Nasal cavity respiratory epithelium epithelial cell of viscerocranial mucosa (primary cell): Measurements from ENCODE around the gene HOXA3. TPM values are rescaled to one million over a fixed set of nuclear protein-coding genes. Genes with fewer than 3 reads are reported as not detected.

Source experiments
- total RNA-seq: library from RNA; depleted of rRNA; stranded (reverse); fragments of >200 nt; gene quantifications from 2 replicates; pipeline ENCODE4 v1.2.3, GENCODE V29; 2014

Gene HOXA3
- total RNA-seq: not detected in 2 replicates

DNA sequence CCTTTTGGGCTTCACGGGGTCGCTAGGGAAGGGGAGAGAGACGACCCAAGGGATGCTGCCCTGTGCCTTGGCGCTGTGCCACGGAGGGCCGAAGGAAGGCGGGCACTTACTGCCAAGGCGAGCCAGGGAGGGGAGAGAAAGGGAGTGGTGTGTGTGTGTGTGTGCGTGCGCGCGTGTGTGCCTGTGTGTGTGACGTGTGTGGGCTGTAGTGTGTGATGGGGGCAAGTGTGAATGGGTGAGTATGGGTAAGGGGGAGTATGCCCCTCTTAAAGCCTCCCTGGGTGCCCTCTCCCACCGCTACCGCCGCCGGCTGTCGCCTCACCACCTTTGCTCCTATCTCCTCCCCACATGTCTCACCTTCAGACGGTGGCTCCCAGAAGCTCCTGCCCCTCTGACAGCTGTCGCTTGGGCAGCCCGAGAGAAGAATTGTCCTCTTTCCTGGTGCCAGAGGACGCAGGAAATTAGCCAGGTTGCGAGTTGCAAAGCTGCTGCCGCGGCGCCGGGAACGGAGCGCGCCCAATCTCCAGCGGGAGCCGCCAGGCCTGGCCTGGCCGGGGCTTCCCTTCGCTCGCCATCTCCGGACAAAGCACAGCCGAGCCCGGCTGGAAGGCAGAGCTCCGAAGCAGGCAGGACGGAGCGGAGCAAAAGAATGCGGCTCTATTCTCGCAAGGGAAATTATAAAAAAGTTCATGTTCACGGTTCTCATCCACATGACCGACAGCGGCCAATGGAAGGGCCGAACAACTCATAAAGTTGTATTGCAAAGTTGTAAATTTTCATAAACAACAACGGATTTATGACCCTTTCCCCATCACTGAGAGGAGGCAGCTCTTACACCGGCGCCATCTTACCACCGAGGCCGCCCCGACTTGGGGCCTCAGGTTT lies at the start of gene HOXA3:
Gene HOXA3 (minus strand): TSS at position 653 of the 885 bp plus-strand sequence. CDS start 41,943 bp downstream, outside the sequence.

DNA sequence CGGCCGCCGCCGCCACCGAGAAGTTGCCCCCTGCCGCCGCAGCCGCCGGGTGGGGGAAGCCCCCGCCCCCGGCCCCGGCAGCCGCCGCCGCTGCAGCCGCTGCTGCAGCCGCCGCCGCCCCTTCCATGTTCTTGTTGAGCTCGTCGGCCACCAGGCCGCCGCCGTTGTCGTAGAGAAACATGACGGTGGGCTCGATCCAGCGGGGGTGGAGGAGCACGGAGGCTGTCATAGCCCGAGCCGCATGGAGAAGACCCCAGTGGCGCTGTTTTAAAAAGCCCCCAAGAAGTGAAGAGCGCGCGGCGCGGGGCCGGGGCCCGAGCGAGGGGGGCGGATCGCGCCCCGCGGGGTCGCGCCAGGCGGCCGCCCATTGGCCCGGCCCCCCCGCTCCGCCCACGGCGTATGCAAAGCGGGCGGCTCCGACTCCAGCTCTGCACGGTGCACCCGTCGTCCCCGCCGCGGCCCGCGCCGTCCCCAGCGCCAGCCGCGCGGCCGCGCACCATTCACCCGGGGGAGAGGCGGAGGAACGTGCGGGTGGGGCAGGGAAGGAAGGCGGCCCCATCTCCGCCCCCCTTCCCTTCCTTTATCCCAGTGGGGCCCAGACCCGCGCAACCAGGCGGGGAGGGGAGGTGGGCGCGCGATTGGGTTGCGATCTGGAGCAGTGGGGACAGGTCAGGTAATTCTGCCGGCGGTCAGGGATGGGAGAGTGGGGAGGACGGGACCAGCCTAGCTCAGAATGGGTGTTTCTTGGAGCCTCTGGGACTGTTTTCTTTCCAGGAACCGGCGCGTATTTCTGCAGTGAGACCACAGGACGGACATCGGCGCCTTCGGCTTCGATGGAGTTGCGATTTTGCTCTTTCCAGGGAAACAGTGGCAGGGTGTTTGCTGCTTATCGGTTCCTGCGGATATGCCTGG lies 47.7 kb upstream of the HOXA3 start, which contains the start of gene HOXA13:
Gene HOXA13 (minus strand): TSS at position 243 of the 912 bp plus-strand sequence. CDS start 14 bp downstream, at position 229.

DNA sequence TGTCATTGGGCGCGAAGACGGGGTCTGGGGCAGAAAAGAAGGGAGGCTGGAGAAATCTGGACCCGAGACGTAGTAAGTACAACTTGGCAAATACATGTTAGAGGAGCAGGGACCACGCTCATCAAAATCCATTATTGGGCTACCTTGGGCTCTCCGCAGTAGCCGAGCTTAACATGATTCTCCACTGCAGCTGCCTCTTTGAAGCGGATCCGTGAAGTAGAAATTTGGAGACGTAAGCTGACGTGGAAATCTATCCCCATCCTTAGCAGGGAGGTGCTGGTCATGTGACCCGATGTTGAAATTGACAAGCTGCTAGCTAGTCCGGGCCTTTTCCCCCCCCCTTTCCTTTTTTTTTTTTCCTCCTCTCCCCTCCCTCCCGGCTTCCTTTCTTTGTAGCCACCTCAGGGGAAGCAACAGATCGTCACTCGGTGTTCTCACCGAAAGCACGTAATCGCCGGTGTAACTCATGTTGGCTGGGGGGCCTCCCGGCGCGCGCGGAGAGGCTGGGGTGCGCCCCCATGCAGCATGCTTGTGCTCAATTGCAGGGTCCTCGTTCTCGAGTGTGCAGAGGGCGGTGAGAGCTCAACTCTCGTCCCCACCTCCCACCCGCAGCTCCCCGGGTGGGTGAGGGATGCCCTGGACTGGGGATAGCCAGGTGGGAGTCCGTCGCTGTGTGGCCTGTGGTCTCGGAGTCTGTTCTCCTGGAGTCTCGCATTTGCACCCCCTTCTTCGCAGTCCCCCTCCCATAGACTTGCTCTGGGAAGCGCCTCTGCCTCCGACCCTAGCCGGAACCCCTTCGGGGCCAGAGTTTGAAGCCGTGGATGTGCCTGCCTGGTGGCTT lies 32.9 kb upstream of the HOXA3 start, which contains the start of gene HOXA11:
Gene HOXA11 (minus strand): TSS at position 220 of the 841 bp plus-strand sequence. CDS start 88 bp downstream, at position 132.

DNA sequence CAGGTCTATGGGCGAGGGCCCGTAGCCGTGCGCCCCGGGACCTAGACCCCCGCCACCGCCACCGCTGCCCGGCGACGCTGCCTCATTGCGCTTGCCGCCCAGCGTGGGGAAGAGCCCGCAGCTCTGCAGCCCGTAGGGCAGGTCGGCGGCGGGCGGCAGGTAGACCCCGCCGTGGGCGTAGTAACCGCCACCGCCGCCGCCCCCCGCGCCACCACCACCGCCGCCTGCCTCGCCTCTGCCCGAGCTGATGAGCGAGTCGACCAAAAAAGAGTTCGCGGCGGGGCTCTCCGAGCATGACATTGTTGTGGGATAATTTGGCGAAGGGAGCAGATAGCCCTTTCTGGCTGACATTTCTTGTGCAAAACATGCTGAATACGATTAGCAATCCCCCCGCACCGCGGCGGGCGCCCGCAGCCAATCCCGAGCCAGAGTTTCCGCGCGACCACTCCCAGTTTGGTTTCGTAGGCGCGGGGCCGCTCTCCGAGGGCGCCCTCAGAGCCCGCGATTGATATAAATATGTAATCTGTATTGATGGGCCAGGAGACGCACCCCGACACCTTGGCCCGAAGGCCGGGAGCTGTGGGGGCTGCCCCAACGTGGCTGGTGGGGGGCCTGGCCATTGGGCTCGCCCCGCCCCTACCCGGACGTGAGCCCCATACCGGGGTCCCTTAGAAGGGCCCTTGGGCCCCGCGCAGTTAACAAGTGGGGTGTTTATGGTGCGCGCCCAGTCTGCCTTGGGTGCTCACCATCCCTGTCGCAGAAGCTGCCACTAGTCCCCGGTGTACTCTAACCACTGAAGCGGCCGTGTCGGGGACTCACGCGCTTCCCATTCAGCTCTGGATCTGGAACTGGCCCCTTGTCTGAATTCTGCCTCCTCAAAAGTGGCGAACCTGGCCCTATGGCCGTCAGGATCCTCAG lies 21.8 kb upstream of the HOXA3 start, which contains the start of gene HOXA10:
Gene HOXA10 (minus strand): TSS at position 365 of the 918 bp plus-strand sequence. CDS start 14 bp downstream, at position 351.

DNA sequence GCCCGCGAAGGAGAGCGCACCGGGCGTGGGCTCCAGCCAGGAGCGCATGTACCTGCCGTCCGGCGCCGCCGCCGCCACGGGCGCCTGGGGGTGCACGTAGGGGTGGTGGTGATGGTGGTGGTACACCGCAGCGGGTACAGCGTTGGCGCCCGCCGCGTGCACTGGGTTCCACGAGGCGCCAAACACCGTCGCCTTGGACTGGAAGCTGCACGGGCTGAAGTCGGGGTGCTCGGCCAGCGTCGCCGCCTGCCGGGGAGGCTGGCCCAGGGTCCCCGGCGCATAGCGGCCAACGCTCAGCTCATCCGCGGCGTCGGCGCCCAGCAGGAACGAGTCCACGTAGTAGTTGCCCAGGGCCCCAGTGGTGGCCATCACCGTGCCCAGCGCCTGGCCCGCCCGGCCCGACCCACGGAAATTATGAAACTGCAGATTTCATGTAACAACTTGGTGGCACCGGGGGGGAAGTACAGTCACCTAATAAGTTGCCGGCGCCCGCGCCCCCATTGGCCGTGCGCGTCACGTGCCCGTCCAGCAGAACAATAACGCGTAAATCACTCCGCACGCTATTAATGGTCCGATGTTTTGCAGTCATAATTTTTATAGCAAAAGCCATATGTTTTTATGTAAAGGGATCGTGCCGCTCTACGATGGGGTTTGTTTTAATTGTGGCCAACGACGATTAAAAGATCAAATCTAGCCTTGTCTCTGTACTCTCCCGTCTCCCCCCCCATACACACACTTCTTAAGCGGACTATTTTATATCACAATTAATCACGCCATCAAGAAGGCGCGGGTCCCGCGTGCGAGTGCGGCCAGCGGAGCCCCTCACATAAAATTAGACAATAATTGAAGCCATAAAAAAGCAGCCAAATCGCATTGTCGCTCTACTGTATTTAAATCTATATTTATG lies 13.0 kb upstream of the HOXA3 start, which contains the start of gene HOXA9:
Gene HOXA9 (minus strand): TSS at position 449 of the 907 bp plus-strand sequence. CDS start 80 bp downstream, at position 369.

DNA sequence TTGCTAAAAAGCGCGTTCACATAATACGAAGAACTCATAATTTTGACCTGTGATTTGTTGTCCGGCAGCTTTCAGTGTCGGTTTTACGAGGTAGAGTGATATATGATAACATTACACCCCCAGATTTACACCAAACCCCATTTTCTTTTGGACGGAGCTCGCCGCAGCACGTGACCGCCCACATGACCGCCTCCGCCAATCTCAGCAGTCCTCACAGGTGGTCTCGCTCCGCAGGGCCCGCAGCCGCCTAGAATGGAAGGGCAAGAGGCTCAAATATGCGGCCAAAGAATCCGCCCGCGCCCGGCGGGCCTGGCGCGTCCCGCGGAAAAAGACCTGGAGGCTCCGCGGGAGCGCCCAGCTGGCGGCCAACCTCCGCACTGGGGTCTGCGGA lies 4.1 kb upstream of the HOXA3 start, which contains the start of gene HOXA7:
Gene HOXA7 (minus strand): TSS at position 168 of the 391 bp plus-strand sequence. CDS start 130 bp downstream, at position 38.

DNA sequence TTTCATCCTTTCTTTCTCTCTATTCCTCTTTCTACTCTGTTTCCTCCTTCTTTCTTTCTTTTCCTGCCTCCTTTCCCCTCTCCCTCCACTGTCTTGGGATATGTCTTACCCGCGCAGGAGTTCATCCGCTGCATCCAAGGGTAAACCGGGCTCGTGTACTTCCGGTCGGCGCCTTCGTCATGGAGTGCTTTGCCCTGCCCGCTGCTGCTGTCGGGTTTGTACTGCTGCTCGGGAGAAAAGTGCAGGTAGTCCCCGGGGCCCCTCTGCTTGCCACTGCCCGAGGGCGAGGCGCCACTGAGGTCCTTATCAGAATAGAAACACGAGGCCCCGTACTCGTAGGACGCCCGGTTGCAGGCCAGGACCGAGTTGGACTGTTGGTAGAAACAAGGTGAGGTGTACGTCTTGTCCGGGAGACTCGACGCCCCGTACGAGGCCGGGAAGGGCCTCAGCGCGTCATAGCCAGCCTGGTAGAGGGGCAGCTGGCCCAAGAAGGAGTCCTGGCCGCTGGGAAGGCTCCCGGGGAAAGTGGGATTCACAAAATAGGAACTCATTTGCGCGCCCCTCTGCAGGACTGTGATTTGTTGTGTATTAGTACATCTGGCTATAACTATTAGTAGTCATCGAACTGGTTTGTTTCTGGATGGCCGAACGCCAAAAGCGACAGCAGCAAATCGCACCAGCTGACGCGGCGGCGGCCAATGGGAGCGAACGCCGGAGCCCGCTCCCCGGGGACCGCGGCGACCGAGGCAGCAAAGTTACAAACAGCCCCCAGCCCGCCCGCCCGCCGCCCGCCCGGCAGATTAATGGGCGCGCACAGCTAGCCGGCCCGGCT lies 5.0 kb downstream of the HOXA3 start, which contains the start of gene HOXA6:
Gene HOXA6 (minus strand): TSS at position 576 of the 832 bp plus-strand sequence. CDS start 25 bp downstream, at position 551.

DNA sequence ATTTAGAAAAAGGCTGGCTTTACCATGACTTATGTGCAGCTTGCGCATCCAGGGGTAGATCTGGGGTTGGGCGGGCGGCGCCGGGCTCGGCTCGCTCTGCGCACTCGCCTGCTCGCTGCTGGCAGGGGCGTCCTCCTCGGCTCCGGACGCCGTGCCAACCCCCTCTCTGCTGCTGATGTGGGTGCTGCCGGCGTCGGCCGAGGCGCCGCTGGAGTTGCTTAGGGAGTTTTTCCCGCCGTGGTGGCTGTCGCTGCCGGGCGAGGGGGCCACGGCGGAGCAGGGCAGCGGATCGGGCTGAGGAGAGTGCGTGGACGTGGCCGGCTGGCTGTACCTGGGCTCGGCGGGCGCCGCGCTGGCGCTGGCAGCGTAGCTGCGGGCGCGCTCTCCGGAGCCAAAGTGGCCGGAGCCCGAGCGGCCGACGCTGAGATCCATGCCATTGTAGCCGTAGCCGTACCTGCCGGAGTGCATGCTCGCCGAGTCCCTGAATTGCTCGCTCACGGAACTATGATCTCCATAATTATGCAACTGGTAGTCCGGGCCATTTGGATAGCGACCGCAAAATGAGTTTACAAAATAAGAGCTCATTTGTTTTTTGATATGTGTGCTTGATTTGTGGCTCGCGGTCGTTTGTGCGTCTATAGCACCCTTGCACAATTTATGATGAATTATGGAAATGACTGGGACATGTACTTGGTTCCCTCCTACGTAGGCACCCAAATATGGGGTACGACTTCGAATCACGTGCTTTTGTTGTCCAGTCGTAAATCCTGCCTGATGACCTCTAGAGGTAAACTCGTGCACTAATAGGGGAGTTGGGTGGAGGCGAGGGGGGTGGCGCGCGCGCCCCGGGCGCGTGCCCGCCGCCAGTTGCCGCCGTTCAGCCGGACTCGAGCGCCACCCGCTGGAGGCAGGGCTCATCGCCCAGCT lies 9.1 kb downstream of the HOXA3 start, which contains the start of gene HOXA5:
Gene HOXA5 (minus strand): TSS at position 659 of the 927 bp plus-strand sequence. CDS start 74 bp downstream, at position 585.

DNA sequence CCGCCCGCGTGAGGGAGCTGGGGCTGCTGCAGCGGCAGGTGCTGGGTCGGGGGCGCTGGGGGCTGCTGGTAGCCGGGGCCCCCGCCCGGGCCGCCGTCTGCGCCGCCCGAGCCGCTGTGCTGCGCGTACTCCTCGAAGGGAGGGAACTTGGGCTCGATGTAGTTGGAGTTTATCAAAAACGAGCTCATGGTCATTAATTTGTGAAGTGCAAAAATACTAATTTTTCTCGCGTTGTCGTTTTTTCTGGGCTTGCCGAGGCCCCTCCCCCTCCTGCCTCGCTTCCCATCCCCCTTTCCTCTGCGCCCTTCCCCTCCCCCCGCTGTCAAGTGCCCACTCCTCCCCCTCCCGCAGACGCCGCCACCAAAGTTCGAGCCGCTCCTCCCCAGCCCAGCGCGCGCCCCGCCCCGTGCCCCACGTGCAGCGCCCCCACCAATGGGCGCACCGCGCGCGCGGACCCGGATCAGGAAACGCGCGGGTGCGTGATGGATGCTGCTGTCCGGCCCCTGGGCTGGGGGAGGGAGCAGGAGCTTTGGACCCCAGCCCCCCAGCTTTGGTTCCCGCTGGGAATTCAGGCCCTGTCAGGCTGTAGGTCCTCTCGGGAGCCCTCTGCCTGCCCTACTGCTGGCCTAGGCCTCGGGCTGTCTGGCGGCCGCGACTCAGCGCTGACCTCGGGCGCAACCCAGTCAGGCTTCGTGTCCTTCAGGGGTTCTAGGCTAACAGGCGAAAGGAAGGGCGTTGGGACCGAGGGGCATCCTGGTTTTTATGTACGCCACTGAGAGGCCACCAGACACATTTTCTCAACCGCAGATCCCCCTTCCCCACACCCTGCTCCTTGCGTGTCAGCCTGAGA lies 21.6 kb downstream of the HOXA3 start, which contains the start of gene HOXA4:
Gene HOXA4 (minus strand): TSS at position 218 of the 850 bp plus-strand sequence. CDS start 24 bp downstream, at position 194.

DNA sequence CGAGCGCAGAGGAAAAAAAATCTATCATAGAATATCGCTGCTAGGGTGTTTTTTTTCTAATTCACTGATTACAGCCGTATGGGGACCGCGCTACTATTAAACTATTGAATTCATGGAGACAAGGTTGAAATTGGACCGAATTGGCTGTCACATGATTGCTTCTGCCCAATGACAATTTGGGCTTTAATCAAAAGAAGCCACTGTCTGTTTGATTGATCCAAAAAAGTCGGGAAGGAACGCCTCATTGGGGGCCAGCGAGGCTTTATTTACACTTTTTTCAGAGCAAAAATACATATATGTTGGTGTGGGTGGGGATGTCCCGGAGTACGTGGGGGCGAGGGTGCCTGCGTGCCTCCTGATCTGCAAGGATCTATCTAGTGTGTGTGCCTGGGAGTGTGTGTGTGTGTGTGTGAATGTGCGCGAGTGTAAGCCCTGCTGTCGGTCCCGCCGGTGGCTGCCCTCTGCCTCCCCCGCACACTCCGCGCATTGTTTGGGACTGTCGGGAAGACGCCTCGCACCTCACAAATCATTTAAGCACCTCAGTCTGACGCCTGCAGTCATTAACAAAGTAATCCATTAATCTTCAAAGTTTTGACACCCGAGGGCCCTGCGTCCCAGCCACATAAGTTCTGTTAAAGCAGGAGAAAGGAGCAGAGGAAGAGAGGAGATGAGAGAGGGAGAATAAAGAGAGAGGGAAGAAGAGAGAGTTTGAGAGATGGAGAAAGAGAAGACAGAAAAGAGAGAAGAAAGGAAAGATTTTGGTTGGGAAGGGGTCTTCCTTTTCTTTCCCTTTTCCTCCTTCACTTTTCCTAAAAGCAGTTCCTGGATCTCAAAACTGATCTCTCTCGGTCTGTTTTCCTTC lies 49.6 kb downstream of the HOXA3 start, which contains the start of gene HOXA2:
Gene HOXA2 (minus strand): TSS at position 103 of the 862 bp plus-strand sequence. CDS start 183 bp downstream, outside the sequence.

DNA sequence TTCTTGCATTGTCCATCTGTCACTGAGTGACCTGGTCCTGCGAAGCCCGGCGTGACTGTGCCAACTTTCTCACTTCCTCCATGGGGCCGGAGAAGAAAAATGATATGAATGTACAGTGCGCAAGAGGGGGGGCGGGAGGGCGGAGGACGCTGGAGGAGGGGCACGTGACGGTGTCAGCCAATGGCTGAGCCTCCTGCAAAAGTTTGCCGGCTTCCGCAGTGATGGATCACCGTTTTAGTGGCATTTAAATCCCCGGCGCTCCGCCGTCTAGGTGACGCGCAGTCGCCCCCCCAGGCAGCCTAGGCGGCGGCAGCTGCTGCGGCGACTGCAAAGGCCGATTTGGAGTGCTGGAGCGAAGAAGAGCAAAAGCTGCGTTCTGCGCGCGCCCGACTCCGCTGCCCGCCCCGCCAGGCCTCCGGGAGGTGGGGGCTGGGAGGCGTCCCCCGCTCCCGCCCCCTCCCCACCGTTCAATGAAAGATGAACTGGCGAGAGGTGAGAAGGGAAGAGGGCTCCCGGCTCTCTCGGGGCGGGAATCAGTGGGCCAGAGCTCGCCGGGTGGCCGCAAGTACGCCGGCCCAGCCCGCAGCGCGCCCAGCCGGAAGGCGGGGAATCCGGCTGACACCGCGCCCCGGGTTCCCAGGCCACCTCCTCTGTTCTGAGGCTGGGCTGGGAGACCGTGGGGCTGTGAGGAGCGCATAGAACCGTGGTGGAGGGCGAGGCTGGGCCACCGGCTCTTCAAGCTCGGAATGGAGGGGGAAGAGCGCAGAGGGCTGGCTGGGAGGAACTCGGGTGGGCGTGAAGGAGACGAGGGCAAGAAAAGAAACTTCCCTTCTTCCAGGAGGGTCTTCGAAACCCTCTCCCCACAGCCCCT lies 56.3 kb downstream of the HOXA3 start, which contains the start of gene HOXA1:
Gene HOXA1 (minus strand): TSS at position 104 of the 871 bp plus-strand sequence. CDS start 88 bp downstream, at position 16.

